CD8-positive, alpha-beta memory T cell (primary cell): ENCODE results near the gene TOR3A. TPM values are rescaled to one million over a fixed set of nuclear protein-coding genes. Genes with fewer than 3 reads are reported as not detected.

Source experiments
- CTCF ChIA-PET: fragments of 350-600 bp; sonication (Branson Sonifier 250); formaldehyde crosslinking; loops from one replicate; lab custom pipeline; 2021; ENCODE audit warnings: antibody characterized with exemption; lab: Charles Lee
- POLR2A ChIA-PET: fragments of 350-600 bp; sonication (Branson Sonifier 250); formaldehyde crosslinking; loops from one replicate; lab custom pipeline; 2021; ENCODE audit warnings: antibody characterized with exemption; lab: Charles Lee
- DNase-seq, 5 donors: peaks; one replicate each; pipeline versions ENCODE4 v3.0.0 to v3.0.0-alpha.2; 2020 to 2022; ENCODE audit warnings: mixed read lengths in 1 of 5
- H3K27ac ChIP-seq: one replicate; pipeline ENCODE4 v1.7.0; 2013; ENCODE audit warnings: low read depth, mild to moderate bottlenecking, low read length, moderate library complexity
- H3K27me3 ChIP-seq: 2 replicates; pipeline ENCODE4 v1.7.0; 2013; ENCODE audit warnings: low read length, mild to moderate bottlenecking; ENCODE audit not compliant: insufficient read depth, poor library complexity, severe bottlenecking
- H3K36me3 ChIP-seq: 2 replicates; pipeline ENCODE4 v1.7.0; 2013; ENCODE audit warnings: mild to moderate bottlenecking, low read length, moderate library complexity; ENCODE audit not compliant: insufficient read depth
- H3K4me1 ChIP-seq: 2 replicates; pipeline ENCODE4 v1.7.0; 2013; ENCODE audit warnings: mild to moderate bottlenecking, low read length, moderate library complexity; ENCODE audit not compliant: insufficient read depth
- H3K4me3 ChIP-seq: 2 replicates; pipeline ENCODE4 v1.7.0; 2013; ENCODE audit warnings: mild to moderate bottlenecking, low read length
- H3K9me3 ChIP-seq: 2 replicates; pipeline ENCODE4 v1.7.0; 2013; ENCODE audit warnings: mild to moderate bottlenecking, low read length
- H3K27ac Mint-ChIP-seq, 8 donors: one replicate each; pipeline ENCODE4 v1.8.0; 2020 to 2021; ENCODE audit warnings: mixed read lengths in 8 of 8, mild to moderate bottlenecking in 6 of 8, inconsistent platforms in 3 of 8, moderate library complexity in 3 of 8
- H3K27me3 Mint-ChIP-seq, 2 donors: one replicate each; pipeline ENCODE4 v1.8.0; 2020 to 2021; ENCODE audit warnings: mixed read lengths in 2 of 2, mild to moderate bottlenecking in 1 of 2, moderate library complexity in 1 of 2
- H3K36me3 Mint-ChIP-seq, 3 donors: one replicate each; pipeline ENCODE4 v1.8.0; 2020 to 2021; ENCODE audit warnings: mixed read lengths in 3 of 3, inconsistent platforms in 1 of 3, mild to moderate bottlenecking in 1 of 3
- H3K4me1 Mint-ChIP-seq, 3 donors: one replicate each; pipeline ENCODE4 v1.8.0; 2020 to 2021; ENCODE audit warnings: mixed read lengths in 3 of 3, inconsistent platforms in 1 of 3, mild to moderate bottlenecking in 1 of 3
- H3K4me3 Mint-ChIP-seq, 7 donors: one replicate each; pipeline ENCODE4 v1.8.0; 2020 to 2021; ENCODE audit warnings: mixed read lengths in 7 of 7, mild to moderate bottlenecking in 6 of 7, moderate library complexity in 4 of 7, inconsistent platforms in 2 of 7
- H3K9me3 Mint-ChIP-seq, 5 donors: one replicate each; pipeline ENCODE4 v1.8.0; 2020 to 2022; ENCODE audit warnings: mixed read lengths in 5 of 5, mild to moderate bottlenecking in 3 of 5, moderate library complexity in 2 of 5, inconsistent platforms in 1 of 5
- polyA plus RNA-seq: library from polyadenylated mRNA; unstranded; fragments of 300-500 nt; fragmentation: Illumina TruSeq; gene quantifications from one replicate; pipeline ENCODE4 v1.2.3, GENCODE V29; 2021
- total RNA-seq, 2 experiments: library from RNA; stranded (reverse); gene quantifications; one replicate each; pipeline ENCODE4 v1.2.3, GENCODE V29; 2021

Gene TOR3A
- total and polyA plus RNA-seq, 3 experiments from 2014 or later, result 43.8 to 54.6 (median 48.5) TPM

DNA sequence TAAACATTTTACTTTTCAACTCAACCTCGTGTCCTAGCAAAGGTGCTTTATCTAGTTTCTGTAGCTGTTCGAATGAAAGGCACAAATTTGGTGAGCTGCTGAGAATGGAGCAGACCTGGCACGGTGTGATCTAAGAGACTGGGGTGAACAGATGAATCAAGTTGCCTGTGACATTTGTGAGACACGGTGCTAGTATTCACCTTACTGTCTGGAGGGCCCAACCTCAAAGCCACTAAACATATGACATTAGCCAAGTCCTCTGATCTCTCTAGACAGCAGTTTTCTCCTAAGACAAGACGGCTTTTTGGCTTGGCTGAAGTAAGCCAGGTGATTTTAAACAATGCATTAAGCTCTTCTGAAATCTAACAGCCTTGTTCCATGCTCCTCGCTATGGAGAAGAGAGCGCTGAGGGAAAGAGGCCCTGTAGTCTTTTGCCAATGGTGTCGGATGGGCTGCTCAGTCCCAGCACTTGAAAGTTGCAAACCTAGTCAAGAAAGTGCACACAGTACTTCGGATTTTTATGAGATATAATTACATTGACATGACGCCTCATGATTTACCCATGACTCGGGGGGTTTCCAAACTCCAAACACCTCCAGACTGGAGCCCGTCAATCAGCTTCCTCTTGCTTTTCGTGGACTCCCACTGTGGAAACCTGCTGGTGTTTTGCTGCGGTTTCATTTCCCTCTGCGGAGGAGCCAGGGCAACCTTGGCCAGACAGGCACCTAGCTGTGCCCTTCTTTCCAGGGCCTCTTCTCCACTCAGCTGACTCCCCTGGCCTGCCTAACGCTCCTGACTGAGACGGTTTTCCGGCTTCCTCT, 794 bp upstream of the TOR3A start:
- peak overlapping the region; percentile 76 for H3K4me3 ChIP-seq
- ChIA-PET POLR2A (interaction anchor here (1.5 kb wide), 1 partner anchor 213 kb away, joined by 5 read pairs; the partner anchor contains the start of gene SOAT1), CTCF (interaction anchor here (1.4 to 4.8 kb wide), 5 partner anchors 10 to 733 kb away, joined by 4 to 54 read pairs (median 6); partner anchors contain the start of genes AXDND1 and SOAT1)
- DNase-seq, result peak; percentile 13 to 70 (median 40)
- Mint-ChIP-seq H3K27me3 (no peaks in the 10 kb centered on the region), H3K36me3 (peaks cover 0 to 15% (median 0%) of the 10 kb centered on the region in 3 donors), H3K4me1 (peaks cover 23 to 42% (median 30%) of the 10 kb centered on the region in 3 donors), H3K27ac (peak overlapping the region; percentile 90 to 98 (median 96)), H3K9me3 (no peaks in the 10 kb centered on the region), H3K4me3 (peak overlapping the region; percentile 91 to 99 (median 96))
- peaks cover 21% of the 10 kb centered on the region for H3K4me1 ChIP-seq
- peak overlapping the region; percentile 82 for H3K27ac ChIP-seq
- peaks cover 5% of the 10 kb centered on the region for H3K36me3 ChIP-seq
- no peaks in the 10 kb centered on the region for H3K27me3 ChIP-seq
- H3K9me3 ChIP-seq, result no peaks in the 10 kb centered on the region

DNA sequence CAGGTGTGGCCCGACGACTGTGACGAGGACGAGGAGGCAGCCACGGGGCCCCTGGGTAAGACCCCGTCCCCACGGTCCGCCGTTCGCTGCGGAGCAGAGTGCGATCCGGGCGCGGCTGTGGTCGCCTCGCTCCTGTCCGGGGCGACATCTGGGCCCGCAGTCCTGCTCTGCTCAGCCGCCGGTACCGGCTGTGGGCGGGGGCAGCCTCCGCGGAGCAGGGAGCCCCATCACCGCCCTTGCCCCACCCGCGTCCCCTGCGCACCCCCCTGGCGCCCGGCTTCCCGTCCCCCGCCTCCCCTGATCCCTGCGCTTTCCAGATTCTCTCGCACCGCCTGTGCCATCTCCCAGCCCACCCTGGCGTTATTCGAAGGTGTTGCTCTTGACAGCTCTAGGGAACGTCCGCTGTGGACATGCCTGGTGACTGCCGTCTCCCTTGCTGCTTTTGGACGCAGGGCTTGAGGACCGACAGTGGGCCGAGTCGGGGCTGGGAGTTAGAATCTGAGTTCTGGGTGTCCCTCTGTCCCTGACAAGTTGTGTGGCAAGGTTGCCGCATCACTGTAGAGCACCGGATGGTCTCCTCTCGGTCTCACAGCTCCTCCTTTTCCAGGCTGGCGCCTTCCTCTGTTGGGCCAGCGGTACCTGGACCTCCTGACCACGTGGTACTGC, 596 bp downstream of the TOR3A start:
- Histone ChIP-seq H3K27ac (peak overlapping the region; percentile 82), H3K27me3 (no peaks in the 10 kb centered on the region), H3K9me3 (no peaks in the 10 kb centered on the region), H3K4me1 (peaks cover 21% of the 10 kb centered on the region), H3K4me3 (peak overlapping the region; percentile 76), H3K36me3 (peaks cover 6% of the 10 kb centered on the region)
- DNase-seq, result peak; percentile 17 to 59 (median 26)
- H3K9me3 Mint-ChIP-seq, result no peaks in the 10 kb centered on the region
- H3K27me3 Mint-ChIP-seq, result no peaks in the 10 kb centered on the region
- peaks cover 23 to 45% (median 30%) of the 10 kb centered on the region in 3 donors for H3K4me1 Mint-ChIP-seq
- CTCF ChIA-PET, result interaction anchor here (1.3 to 1.9 kb wide), 3 partner anchors 288 to 732 kb away, joined by 3 to 6 read pairs (median 6); no protein-coding TSS in a partner anchor
- peak overlapping the region; percentile 90 to 99 (median 96) for H3K27ac Mint-ChIP-seq
- POLR2A ChIA-PET, result interaction anchor here (0.9 kb wide), 1 partner anchor 211 kb away, joined by 3 read pairs; the partner anchor contains the start of gene SOAT1
- H3K4me3 Mint-ChIP-seq, result peak overlapping the region; percentile 91 to 99 (median 96)
- peaks cover 0 to 26% (median 1%) of the 10 kb centered on the region in 3 donors for H3K36me3 Mint-ChIP-seq

DNA sequence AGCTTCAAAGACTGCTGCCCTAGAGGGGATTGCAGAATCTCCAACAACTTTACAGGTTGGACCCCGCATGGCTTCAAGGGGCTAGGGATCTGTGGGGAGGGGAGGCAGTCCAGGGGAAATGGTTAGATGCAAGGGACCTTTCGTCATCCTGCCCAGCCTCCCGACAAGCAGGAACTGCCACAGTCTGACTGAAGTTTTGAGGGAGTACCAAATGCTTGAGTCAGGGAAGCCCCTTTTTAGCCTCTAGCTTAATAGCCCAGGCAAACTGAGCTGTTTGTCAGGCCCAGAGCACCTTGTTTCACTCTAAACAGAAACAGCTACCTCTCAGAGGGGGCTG, 1.1 kb downstream of the TOR3A start:
- peaks cover 0 to 28% (median 1%) of the 10 kb centered on the region in 3 donors for H3K36me3 Mint-ChIP-seq
- ChIA-PET CTCF (interaction anchor here (1.3 to 1.9 kb wide), 2 partner anchors 287 to 289 kb away, joined by 3 to 6 read pairs; no protein-coding TSS in a partner anchor), POLR2A (interaction anchor here (0.9 kb wide), 1 partner anchor 211 kb away, joined by 3 read pairs; the partner anchor contains the start of gene SOAT1)
- no peaks in the 10 kb centered on the region for H3K27me3 Mint-ChIP-seq
- Histone ChIP-seq H3K27me3 (no peaks in the 10 kb centered on the region), H3K27ac (peak overlapping the region; percentile 82), H3K36me3 (peaks cover 6% of the 10 kb centered on the region), H3K4me1 (peaks cover 21% of the 10 kb centered on the region), H3K9me3 (no peaks in the 10 kb centered on the region), H3K4me3 (peak overlapping the region; percentile 76)
- H3K9me3 Mint-ChIP-seq, result no peaks in the 10 kb centered on the region
- H3K4me3 Mint-ChIP-seq, result peak overlapping the region; percentile 91 to 99 (median 96)
- peaks cover 23 to 45% (median 30%) of the 10 kb centered on the region in 3 donors for H3K4me1 Mint-ChIP-seq
- peak in 4 of 5 donors; percentile 7 to 25 (median 14) for DNase-seq
- H3K27ac Mint-ChIP-seq, result peak overlapping the region; percentile 90 to 99 (median 96)

DNA sequence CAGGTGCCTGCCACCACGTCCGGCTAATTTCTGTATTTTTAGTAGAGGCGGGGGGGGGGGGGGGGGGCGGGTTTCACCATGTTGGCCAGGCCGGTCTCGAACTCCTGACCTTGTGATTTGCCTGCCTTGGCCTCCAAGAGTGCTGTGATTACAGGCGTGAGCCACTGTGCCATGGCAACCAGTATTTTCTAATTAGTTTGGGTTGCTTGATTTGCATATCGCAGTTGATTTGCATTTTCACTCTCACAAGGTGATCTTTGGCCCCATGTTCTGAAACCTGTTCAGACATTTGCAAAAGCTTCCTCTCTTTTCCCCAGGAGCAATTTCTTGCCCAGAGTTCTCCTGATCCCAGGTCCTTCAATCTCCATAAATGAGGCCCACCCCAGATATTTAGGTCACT, 1.7 kb downstream of the TOR3A start:
- H3K9me3 ChIP-seq, result no peaks in the 10 kb centered on the region
- ChIA-PET POLR2A (interaction anchor here (0.6 to 0.9 kb wide), 2 partner anchors 210 to 283 kb away, joined by 3 read pairs; partner anchors contain the start of gene SOAT1), CTCF (interaction anchor here (1.3 to 1.9 kb wide), 2 partner anchors 287 to 289 kb away, joined by 3 to 6 read pairs; no protein-coding TSS in a partner anchor)
- H3K4me3 ChIP-seq, result no peak overlapping the region
- peak overlapping the region; percentile 68 to 99 (median 92) for H3K27ac Mint-ChIP-seq
- H3K36me3 ChIP-seq, result peaks cover 7% of the 10 kb centered on the region
- peaks cover 0 to 32% (median 1%) of the 10 kb centered on the region in 3 donors for H3K36me3 Mint-ChIP-seq
- H3K27ac ChIP-seq, result no peak overlapping the region
- peak overlapping the region; percentile 61 to 97 (median 94) for H3K4me3 Mint-ChIP-seq
- H3K4me1 Mint-ChIP-seq, result peaks cover 23 to 45% (median 30%) of the 10 kb centered on the region in 3 donors
- peaks cover 21% of the 10 kb centered on the region for H3K4me1 ChIP-seq
- no peaks in the 10 kb centered on the region for H3K9me3 Mint-ChIP-seq
- no peak for DNase-seq
- H3K27me3 ChIP-seq, result no peaks in the 10 kb centered on the region
- H3K27me3 Mint-ChIP-seq, result no peaks in the 10 kb centered on the region

DNA sequence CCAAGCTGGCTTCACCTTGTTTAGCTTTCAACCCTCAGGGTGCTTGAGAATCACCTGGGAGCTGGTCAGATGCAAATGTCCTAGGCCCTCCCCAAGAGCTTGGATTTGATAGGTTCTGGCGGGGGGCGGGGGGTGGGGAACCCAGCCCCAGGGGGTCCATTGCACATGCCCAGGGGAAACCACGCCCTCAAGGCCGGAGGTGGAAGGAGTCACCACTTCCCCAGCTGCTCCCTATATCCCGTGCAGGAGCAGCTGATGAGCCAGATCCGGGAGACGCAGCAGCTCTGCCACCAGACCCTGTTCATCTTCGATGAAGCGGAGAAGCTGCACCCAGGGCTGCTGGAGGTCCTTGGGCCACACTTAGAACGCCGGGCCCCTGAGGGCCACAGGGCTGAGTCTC, 5.8 kb downstream of the TOR3A start:
- ChIA-PET POLR2A (no interaction called here), CTCF (interaction anchor here (1.1 to 1.6 kb wide), 4 partner anchors 9 to 19 kb away, joined by 3 to 5 read pairs (median 4); no protein-coding TSS in a partner anchor)
- Mint-ChIP-seq H3K9me3 (no peaks in the 10 kb centered on the region), H3K36me3 (peaks cover 0 to 56% (median 1%) of the 10 kb centered on the region in 3 donors), H3K27ac (peak overlapping the region in 1 of 8 donors; percentile 33), H3K4me1 (peaks cover 11 to 27% (median 18%) of the 10 kb centered on the region in 3 donors), H3K27me3 (no peaks in the 10 kb centered on the region), H3K4me3 (peak overlapping the region in 1 of 7 donors; percentile 60)
- peaks cover 11% of the 10 kb centered on the region for H3K36me3 ChIP-seq
- H3K4me3 ChIP-seq, result no peak overlapping the region
- H3K4me1 ChIP-seq, result peaks cover 9% of the 10 kb centered on the region
- H3K27me3 ChIP-seq, result no peaks in the 10 kb centered on the region
- no peak overlapping the region for H3K27ac ChIP-seq
- H3K9me3 ChIP-seq, result no peaks in the 10 kb centered on the region
- no peak for DNase-seq

DNA sequence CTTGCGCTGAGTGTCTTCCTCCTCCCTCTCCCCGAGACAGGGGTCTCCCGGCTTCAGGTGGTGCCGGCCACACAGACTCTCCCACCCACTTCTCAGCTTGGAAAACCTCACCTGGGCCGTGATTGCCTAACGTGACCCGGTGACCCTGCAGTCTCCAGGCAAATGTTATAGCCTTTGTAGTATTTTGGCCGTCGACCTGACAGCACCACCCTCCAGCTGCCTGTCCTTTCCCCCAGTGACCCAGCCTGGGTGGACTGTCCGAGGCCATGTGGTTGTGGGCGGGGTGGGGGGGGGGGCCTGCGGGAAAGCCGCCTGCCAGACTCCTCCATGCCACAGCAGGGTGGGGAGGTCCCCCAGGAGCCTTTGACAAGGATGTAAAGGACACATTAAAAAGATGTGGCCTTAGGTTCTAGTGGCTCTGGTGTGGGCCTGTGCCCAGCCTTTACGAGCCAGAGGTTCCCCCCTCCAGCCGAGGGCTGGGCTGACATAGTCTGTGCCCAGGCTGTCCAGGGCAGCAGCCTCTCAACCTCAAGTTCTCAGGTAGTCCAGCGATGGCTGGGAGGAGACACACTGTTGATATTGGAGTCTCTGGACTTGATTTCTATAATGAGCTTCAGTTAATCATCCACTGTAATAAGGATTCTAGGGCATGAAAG, 8.1 kb downstream of the TOR3A start:
- ChIA-PET POLR2A (no interaction called here), CTCF (interaction anchor here (1.8 kb wide), 1 partner anchor 10 kb away, joined by 5 read pairs; no protein-coding TSS in a partner anchor)
- Mint-ChIP-seq H3K4me3 (no peak overlapping the region), H3K4me1 (peaks cover 5 to 10% (median 9%) of the 10 kb centered on the region in 3 donors), H3K27ac (peak overlapping the region in 6 of 8 donors; percentile 42 to 76 (median 51)), H3K27me3 (no peaks in the 10 kb centered on the region), H3K9me3 (no peaks in the 10 kb centered on the region), H3K36me3 (peaks cover 0 to 77% (median 8%) of the 10 kb centered on the region in 3 donors)
- H3K9me3 ChIP-seq, result no peaks in the 10 kb centered on the region
- H3K27me3 ChIP-seq, result no peaks in the 10 kb centered on the region
- no peaks in the 10 kb centered on the region for H3K4me1 ChIP-seq
- no peak for DNase-seq
- H3K36me3 ChIP-seq, result peaks cover 23% of the 10 kb centered on the region
- H3K4me3 ChIP-seq, result no peak overlapping the region
- H3K27ac ChIP-seq, result no peak overlapping the region

DNA sequence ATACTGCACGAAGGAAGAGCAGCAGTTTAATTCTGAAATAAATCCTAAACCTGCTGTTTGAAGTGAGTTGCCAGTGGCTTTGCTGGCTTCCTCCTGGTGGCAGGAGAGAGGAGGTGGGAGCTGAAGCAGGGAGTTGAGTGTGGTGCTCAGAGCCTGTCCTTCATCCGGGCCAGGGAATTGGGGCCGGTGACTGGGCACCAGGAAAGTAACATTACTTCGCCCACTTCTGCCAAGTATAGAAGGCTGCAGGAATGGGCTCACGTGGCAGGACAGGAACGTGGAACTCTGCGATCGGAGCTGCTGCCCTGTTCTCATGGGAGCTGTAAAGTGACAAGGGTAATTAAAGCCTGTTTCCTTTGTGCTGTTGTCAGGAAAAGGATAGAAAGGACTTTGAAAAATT, 8.7 kb downstream of the TOR3A start:
- H3K4me3 ChIP-seq, result no peak overlapping the region
- no peak overlapping the region for H3K27ac ChIP-seq
- no peak for DNase-seq
- ChIA-PET POLR2A (no interaction called here), CTCF (interaction anchor here (1.8 kb wide), 1 partner anchor 11 kb away, joined by 5 read pairs; no protein-coding TSS in a partner anchor)
- H3K4me1 ChIP-seq, result no peaks in the 10 kb centered on the region
- no peaks in the 10 kb centered on the region for H3K9me3 ChIP-seq
- Mint-ChIP-seq H3K27me3 (no peaks in the 10 kb centered on the region), H3K9me3 (no peaks in the 10 kb centered on the region), H3K27ac (peak overlapping the region in 5 of 8 donors; percentile 47 to 86 (median 54)), H3K4me1 (peaks cover 5 to 7% (median 6%) of the 10 kb centered on the region in 3 donors), H3K4me3 (no peak overlapping the region), H3K36me3 (peaks cover 0 to 80% (median 8%) of the 10 kb centered on the region in 3 donors)
- H3K36me3 ChIP-seq, result peaks cover 29% of the 10 kb centered on the region
- no peaks in the 10 kb centered on the region for H3K27me3 ChIP-seq
